WTC11 (cell line): ENCODE results near the gene CEBPB. TPM values are rescaled to one million over a fixed set of nuclear protein-coding genes. Genes with fewer than 3 reads are reported as not detected.

Experiments used
- ATAC-seq: fragments of 200-7000 bp; cut with Tn5 transposase; 2 replicates; pipeline ENCODE4 v1.10.0; 2021; ENCODE audit warnings: mild to moderate bottlenecking, moderate library complexity
- CTCF ChIA-PET: fragments of 300-600 bp; sonication (Branson Sonifier 250); formaldehyde crosslinking; loops from one replicate; lab custom pipeline; 2021; ENCODE audit warnings: antibody characterized with exemption; lab: Charles Lee
- POLR2A ChIA-PET: fragments of 350-600 bp; sonication (Branson Sonifier 250); formaldehyde crosslinking; loops from one replicate; lab custom pipeline; 2021; ENCODE audit warnings: antibody characterized with exemption; lab: Charles Lee
- DNase-seq: peaks from one replicate; pipeline ENCODE4 v3.0.0; 2021; ENCODE audit warnings: low spot score
- H3K27ac Mint-ChIP-seq: 2 replicates; pipeline ENCODE4 v1.8.0; 2021; ENCODE audit warnings: mixed read lengths
- H3K27me3 Mint-ChIP-seq: 2 replicates; pipeline ENCODE4 v1.8.0; 2021; ENCODE audit warnings: low read depth, mild to moderate bottlenecking, moderate library complexity, mixed read lengths
- H3K36me3 Mint-ChIP-seq: 2 replicates; pipeline ENCODE4 v1.8.0; 2021; ENCODE audit warnings: mixed read lengths
- H3K4me1 Mint-ChIP-seq: 2 replicates; pipeline ENCODE4 v1.8.0; 2022; ENCODE audit warnings: mixed read lengths
- H3K4me3 Mint-ChIP-seq: 2 replicates; pipeline ENCODE4 v1.8.0; 2021; ENCODE audit warnings: mild to moderate bottlenecking, moderate library complexity, mixed read lengths
- H3K9me3 Mint-ChIP-seq: 2 replicates; pipeline ENCODE4 v1.8.0; 2021; ENCODE audit warnings: mixed read lengths
- ATF3 ChIP-seq: sonication (generic); formaldehyde crosslinking; conservative IDR thresholded peaks from 2 replicates; pipeline ENCODE4 v1.8.1; 2022; ENCODE audit warnings: mild to moderate bottlenecking, missing genetic modification reagents
- CBFB ChIP-seq: sonication (generic); formaldehyde crosslinking; IDR thresholded peaks from 2 replicates; pipeline ENCODE4 v1.8.1; 2022; ENCODE audit warnings: mild to moderate bottlenecking, low read depth, missing genetic modification reagents
- CDX4 ChIP-seq: fragments of 250-450 bp; sonication (Bioruptor Pico); IDR thresholded peaks from 2 replicates; pipeline ENCODE4 v1.9.0; 2021; ENCODE audit warnings: moderate library complexity, mild to moderate bottlenecking, inconsistent platforms, borderline replicate concordance
- EMX1 ChIP-seq: fragments of 250-450 bp; sonication (Bioruptor Pico); IDR thresholded peaks from 2 replicates; pipeline ENCODE4 v1.8.0; 2021; ENCODE audit warnings: mild to moderate bottlenecking
- ESRRA ChIP-seq: sonication (generic); formaldehyde crosslinking; IDR thresholded peaks from 2 replicates; pipeline ENCODE4 v1.8.1; 2022; ENCODE audit warnings: mild to moderate bottlenecking, missing genetic modification reagents, borderline replicate concordance
- ETV6 ChIP-seq: sonication (generic); formaldehyde crosslinking; IDR thresholded peaks from 2 replicates; pipeline ENCODE4 v1.8.1; 2022; ENCODE audit warnings: mild to moderate bottlenecking, missing genetic modification reagents
- FOXK1 ChIP-seq: sonication (generic); formaldehyde crosslinking; IDR thresholded peaks from 2 replicates; pipeline ENCODE4 v1.8.0; 2022; ENCODE audit warnings: mild to moderate bottlenecking, moderate library complexity, missing genetic modification reagents
- FOXP1 ChIP-seq: sonication (generic); formaldehyde crosslinking; IDR thresholded peaks from 2 replicates; pipeline ENCODE4 v1.8.0; 2022; ENCODE audit warnings: missing genetic modification reagents, mild to moderate bottlenecking, moderate library complexity, borderline replicate concordance
- GABPB1 ChIP-seq: sonication (generic); formaldehyde crosslinking; IDR thresholded peaks from 2 replicates; pipeline ENCODE4 v1.8.1; 2023; ENCODE audit warnings: mild to moderate bottlenecking, missing genetic modification reagents
- GRHL2 ChIP-seq: fragments of 250-450 bp; sonication (Bioruptor Pico); IDR thresholded peaks from 2 replicates; pipeline ENCODE4 v1.8.0; 2022; ENCODE audit warnings: mild to moderate bottlenecking, moderate library complexity; ENCODE audit not compliant: insufficient replicate concordance, severe bottlenecking
- GTF2I ChIP-seq: fragments of 250-450 bp; sonication (Bioruptor Pico); conservative IDR thresholded peaks from 2 replicates; pipeline ENCODE4 v1.4.0; 2021; ENCODE audit warnings: mild to moderate bottlenecking
- JAZF1 ChIP-seq: fragments of 250-450 bp; sonication (Bioruptor Pico); IDR thresholded peaks from 2 replicates; pipeline ENCODE4 v1.9.0; 2021; ENCODE audit warnings: moderate library complexity, mild to moderate bottlenecking, inconsistent platforms
- MXD4 ChIP-seq: fragments of 250-450 bp; sonication (Bioruptor Pico); IDR thresholded peaks from 2 replicates; pipeline ENCODE4 v1.8.0; 2021; ENCODE audit warnings: mild to moderate bottlenecking, moderate library complexity, borderline replicate concordance
- MYBL2 ChIP-seq: sonication (generic); formaldehyde crosslinking; IDR thresholded peaks from 2 replicates; pipeline ENCODE4 v1.8.1; 2023; ENCODE audit warnings: mild to moderate bottlenecking, moderate library complexity, missing genetic modification reagents
- NR1H2 ChIP-seq: sonication (generic); formaldehyde crosslinking; IDR thresholded peaks from 2 replicates; pipeline ENCODE4 v1.9.0; 2021; ENCODE audit warnings: mild to moderate bottlenecking, moderate library complexity, missing genetic modification reagents
- PREB ChIP-seq: sonication (generic); formaldehyde crosslinking; IDR thresholded peaks from 2 replicates; pipeline ENCODE4 v1.8.1; 2022; ENCODE audit warnings: mild to moderate bottlenecking, missing genetic modification reagents, moderate library complexity, borderline replicate concordance
- RELA ChIP-seq: sonication (generic); formaldehyde crosslinking; IDR thresholded peaks from 2 replicates; pipeline ENCODE4 v1.8.1; 2022; ENCODE audit warnings: missing genetic modification reagents, mild to moderate bottlenecking, borderline replicate concordance
- SMAD3 ChIP-seq: sonication (generic); formaldehyde crosslinking; IDR thresholded peaks from 2 replicates; pipeline ENCODE4 v1.8.0; 2022; ENCODE audit warnings: missing genetic modification reagents, mild to moderate bottlenecking, borderline replicate concordance
- SOX15 ChIP-seq: fragments of 250-450 bp; sonication (Bioruptor Pico); IDR thresholded peaks from 2 replicates; pipeline ENCODE4 v1.9.0; 2021; ENCODE audit warnings: mild to moderate bottlenecking
- STAT6 ChIP-seq: sonication (generic); formaldehyde crosslinking; conservative IDR thresholded peaks from 2 replicates; pipeline ENCODE4 v1.8.1; 2023; ENCODE audit warnings: mild to moderate bottlenecking, low read depth, missing genetic modification reagents, moderate library complexity
- TEAD1 ChIP-seq: sonication (generic); formaldehyde crosslinking; IDR thresholded peaks from 2 replicates; pipeline ENCODE4 v1.8.0; 2022; ENCODE audit warnings: mild to moderate bottlenecking, missing genetic modification reagents
- USF2 ChIP-seq: sonication (generic); formaldehyde crosslinking; IDR thresholded peaks from 2 replicates; pipeline ENCODE4 v1.8.1; 2023; ENCODE audit warnings: mild to moderate bottlenecking, missing genetic modification reagents, moderate library complexity
- ZBTB21 ChIP-seq: sonication (generic); formaldehyde crosslinking; IDR thresholded peaks from 2 replicates; pipeline ENCODE4 v1.8.1; 2023; ENCODE audit warnings: mild to moderate bottlenecking, missing genetic modification reagents, borderline replicate concordance
- ZBTB43 ChIP-seq: sonication (generic); formaldehyde crosslinking; IDR thresholded peaks from 2 replicates; pipeline ENCODE4 v1.8.1; 2023; ENCODE audit warnings: mild to moderate bottlenecking, missing genetic modification reagents
- ZMAT4 ChIP-seq: fragments of 250-450 bp; sonication (Bioruptor Pico); IDR thresholded peaks from 2 replicates; pipeline ENCODE4 v1.9.0; 2021; ENCODE audit warnings: mild to moderate bottlenecking
- ZNF219 ChIP-seq: sonication (generic); formaldehyde crosslinking; IDR thresholded peaks from 2 replicates; pipeline ENCODE4 v1.8.0; 2023; ENCODE audit warnings: missing genetic modification reagents, mild to moderate bottlenecking, borderline replicate concordance
- ZNF425 ChIP-seq: fragments of 250-450 bp; sonication (Bioruptor Pico); conservative IDR thresholded peaks from 2 replicates; pipeline ENCODE4 v1.9.0; 2021; ENCODE audit warnings: mild to moderate bottlenecking
- total RNA-seq: library from RNA; stranded (reverse); gene quantifications from 3 replicates; pipeline ENCODE4 v1.2.3, GENCODE V29; 2021

CEBPB gene
- total RNA-seq, 1 experiment from 2014 or later: 29.1 TPM

- Mint-ChIP-seq H3K36me3 (no peaks in the 10 kb centered on the region), H3K27ac (no peak overlapping the region), H3K4me3 (no peak overlapping the region), H3K9me3 (no peaks in the 10 kb centered on the region), H3K27me3 (no peaks in the 10 kb centered on the region), H3K4me1 (no peaks in the 10 kb centered on the region)
- TF ChIP-seq SOX15 (no peak), GTF2I (no peak), MXD4 (no peak), GRHL2 (CRISPR knock-in tag) (no peak), ZNF425 (CRISPR knock-in tag) (no peak), PREB (CRISPR knock-in tag) (no peak), NR1H2 (CRISPR knock-in tag) (no peak), ZBTB21 (no peak), STAT6 (no peak), GABPB1 (CRISPR knock-in tag) (no peak), FOXK1 (CRISPR knock-in tag) (no peak), ESRRA (CRISPR knock-in tag) (no peak)
- DNase-seq (no peak), ATAC-seq (no peak)
- ChIA-PET POLR2A (interaction anchor here (0.5 kb wide), 1 partner anchor 53 kb away, joined by 6 read pairs; no protein-coding TSS in a partner anchor), CTCF (interaction anchor here (0.8 kb wide), 1 partner anchor 10 kb away, joined by 3 read pairs; no protein-coding TSS in a partner anchor)
Observed at GRCh38 chr20:50234288-50234687, 43.7 kb downstream of the CEBPB start.

GRCh38 chr20:50237349-50237748, 46.7 kb downstream of the CEBPB start:
- Mint-ChIP-seq H3K4me3 (no peak overlapping the region), H3K27ac (no peak overlapping the region)
- no peak for ATAC-seq
- TF ChIP-seq JAZF1 (CRISPR knock-in tag) (no peak), FOXK1 (CRISPR knock-in tag) (no peak), CBFB (CRISPR knock-in tag) (no peak), ETV6 (no peak), ATF3 (CRISPR knock-in tag) (no peak), RELA (CRISPR knock-in tag) (no peak), MYBL2 (CRISPR knock-in tag) (no peak), GTF2I (no peak), CDX4 (no peak), EMX1 (CRISPR knock-in tag) (no peak), ESRRA (CRISPR knock-in tag) (no peak), USF2 (no peak), GABPB1 (CRISPR knock-in tag) (no peak), SMAD3 (CRISPR knock-in tag) (no peak), TEAD1 (CRISPR knock-in tag) (no peak), FOXP1 (CRISPR knock-in tag) (no peak), ZMAT4 (no peak), ZBTB43 (CRISPR knock-in tag) (no peak), ZNF219 (CRISPR knock-in tag) (no peak)
- TF ChIP-seq, all 79 proteins: peak for 0
- H3K27me3 Mint-ChIP-seq: no peaks in the 10 kb centered on the region
- no peaks in the 10 kb centered on the region for H3K9me3 Mint-ChIP-seq
- POLR2A ChIA-PET: interaction anchor here (0.5 kb wide), 1 partner anchor 54 kb away, joined by 8 read pairs; no protein-coding TSS in a partner anchor
- CTCF ChIA-PET: no interaction called here
- no peak for DNase-seq
- H3K4me1 Mint-ChIP-seq: no peaks in the 10 kb centered on the region
- H3K36me3 Mint-ChIP-seq: no peaks in the 10 kb centered on the region
